Right lung (tissue), 5 donors: ENCODE measurements around the gene SNX32. TPM values are rescaled to one million over a fixed set of nuclear protein-coding genes. Genes with fewer than 3 reads are reported as not detected.

ENCODE experiments used
- DNase-seq, 2 donors: peaks; one replicate each; pipeline ENCODE4 v3.0.0-alpha.2; 2013
- polyA plus RNA-seq, 5 donors: library from polyadenylated mRNA; unstranded; fragments of 120-200 nt; gene quantifications; one replicate each; pipeline versions ENCODE4 v1.2.1 to v1.2.3, GENCODE V29; 2013; ENCODE audit warnings: inconsistent platforms in 1 of 5, low replicate concordance in 1 of 5; ENCODE audit not compliant: insufficient read length in 5 of 5, insufficient read depth in 1 of 5

The SNX32 gene
- polyA plus RNA-seq, 5 donors: 1.6 to 5.2 (median 3.1) TPM

DNA sequence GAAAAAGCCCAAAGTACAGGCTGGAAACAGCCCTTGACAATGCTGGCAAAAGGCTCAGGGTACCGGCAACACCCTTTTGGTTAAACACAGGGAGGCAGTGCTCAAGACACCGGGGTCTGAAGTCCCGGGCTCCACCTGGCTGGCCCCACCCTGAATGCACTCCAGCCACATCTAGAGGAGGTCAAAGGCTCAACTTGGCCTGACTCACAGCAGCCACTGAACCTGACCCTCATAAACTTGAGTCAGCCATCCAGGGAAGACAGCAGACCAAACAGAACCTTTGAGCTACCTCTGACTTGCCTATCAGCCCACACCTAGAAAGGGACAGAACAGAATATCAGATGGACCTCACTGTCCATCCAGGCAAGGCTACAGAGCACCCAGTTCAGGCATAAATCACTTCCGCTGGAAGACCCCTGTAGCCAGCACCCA is 20.4 kb downstream of the SNX32 start:
- no peak for DNase-seq

DNA sequence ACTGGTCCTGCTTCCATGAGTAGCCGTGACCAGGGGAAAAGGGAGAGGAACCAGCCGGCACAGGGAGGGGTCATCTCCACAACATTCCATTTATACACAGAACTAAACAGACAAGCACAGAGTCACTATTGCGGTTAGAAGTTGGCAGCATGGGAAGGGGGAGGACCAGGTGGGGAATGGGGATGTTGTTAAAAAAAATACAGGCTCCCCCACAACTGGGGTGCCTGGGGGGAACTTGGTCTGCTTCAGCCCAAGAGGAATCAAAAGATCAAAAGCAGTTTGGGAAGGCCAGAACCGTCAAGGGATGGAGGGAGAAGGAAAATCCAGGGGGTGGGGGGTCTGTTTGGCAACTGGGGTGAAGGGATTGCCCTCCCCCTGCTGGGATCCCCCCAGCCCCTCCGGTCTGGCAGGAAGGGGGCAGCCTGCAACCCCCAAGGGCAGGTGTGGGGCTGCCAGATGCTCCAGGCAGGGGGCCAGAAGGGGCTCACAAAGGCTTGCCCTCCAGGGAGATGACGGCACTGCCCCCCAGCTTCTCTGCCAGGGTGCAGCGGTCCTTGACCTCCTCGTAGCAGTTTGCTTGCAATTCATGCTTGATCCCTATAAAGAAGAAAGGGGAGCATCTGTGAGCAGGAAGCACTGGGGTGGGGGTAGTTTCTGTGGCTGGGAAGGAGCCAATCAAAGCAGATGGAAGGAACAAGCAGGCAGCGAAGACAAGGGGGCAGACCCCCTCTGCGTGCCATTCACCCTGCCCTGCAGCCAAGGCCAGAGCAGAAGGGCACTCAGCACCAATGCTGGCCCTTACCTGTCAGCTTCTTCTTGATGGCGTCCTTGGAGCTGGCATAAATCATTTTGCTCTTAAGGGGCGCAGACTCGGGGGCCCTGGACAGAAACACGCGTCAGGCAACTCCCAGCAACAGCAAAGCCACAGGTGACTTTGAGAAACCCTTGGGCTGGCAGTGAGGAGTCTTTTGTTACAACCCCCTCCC is 21.4 kb downstream of the SNX32 start:
- no peak for DNase-seq

DNA sequence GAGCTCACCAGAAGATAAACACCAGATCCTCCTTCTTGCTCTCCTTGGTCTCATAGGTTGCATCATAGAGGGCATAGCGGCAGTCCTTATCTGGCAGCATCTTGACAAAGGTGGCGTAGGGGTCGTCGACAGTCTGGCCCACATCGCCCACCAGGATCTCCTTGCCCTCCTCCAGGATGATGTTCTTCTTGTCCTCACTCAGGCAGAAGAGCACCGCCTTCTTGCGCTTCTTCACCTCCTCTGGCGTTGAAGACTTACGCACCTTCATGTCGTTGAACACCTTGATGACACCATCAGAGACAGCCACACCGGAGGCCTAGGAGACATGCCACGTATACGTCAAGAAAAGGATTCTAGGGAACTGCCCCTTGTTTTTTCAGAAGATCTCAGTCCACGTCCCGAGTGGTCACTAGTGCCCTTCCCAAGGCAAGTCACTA is 22.2 kb downstream of the SNX32 start:
- DNase-seq: no peak

DNA sequence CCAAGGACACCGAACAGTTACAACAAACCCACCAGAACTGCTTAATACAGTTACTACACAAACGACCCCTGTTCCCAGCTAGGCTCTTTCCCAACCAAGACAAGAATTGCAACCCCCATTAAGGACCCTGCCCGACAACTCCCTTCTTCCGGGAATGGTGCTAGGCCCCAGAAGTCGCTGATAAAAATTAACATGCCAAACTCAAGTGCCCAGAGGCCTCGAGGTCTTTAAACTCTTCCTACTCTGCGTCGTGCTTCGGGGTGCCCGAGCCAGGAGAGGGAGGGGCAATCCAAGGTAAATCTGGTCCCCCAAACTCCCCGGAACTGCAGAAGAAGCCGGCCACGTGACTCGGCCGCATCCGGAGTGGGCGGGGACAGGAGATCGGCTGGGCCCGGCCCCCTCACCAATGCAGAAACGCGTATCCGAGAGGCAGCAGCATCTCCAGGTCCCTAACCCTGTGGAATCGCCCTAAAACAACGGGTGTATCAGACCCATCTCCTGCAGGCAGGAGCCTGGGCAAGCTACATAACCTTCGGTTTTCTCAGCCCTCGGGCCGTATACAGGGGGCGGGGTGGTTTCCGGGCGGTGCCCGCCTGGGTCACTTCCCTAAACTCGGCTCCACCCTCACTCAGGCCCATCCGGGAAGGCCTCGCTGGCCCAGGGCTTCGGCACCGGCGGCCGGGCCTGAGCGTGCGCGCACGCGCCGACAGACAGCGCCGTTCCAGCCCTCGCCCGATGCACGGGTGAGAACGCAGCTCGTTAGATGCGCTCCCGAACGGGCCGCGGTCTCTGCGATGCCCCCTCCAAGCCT is 23.1 kb downstream of the SNX32 start:
- peak; percentile 62 to 76 for DNase-seq

DNA sequence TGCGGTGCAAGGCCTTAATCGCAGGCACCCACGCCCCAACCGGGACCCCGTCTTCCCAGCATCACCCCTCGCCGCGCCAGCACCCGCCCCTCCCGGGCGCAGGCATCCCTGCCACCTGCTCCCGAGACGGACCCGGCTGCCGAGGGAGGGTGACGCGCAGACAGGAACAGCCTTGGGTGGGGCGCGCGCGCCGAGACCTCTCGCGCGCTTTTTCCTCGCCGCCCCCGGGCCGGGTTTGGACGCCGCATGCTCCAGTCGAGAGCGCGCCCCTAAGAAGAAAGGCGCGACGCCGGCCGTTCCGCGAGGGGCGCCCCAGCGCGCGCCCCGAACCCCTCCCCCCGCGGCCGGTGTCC is 23.7 kb downstream of the SNX32 start:
- DNase-seq: no peak

DNA sequence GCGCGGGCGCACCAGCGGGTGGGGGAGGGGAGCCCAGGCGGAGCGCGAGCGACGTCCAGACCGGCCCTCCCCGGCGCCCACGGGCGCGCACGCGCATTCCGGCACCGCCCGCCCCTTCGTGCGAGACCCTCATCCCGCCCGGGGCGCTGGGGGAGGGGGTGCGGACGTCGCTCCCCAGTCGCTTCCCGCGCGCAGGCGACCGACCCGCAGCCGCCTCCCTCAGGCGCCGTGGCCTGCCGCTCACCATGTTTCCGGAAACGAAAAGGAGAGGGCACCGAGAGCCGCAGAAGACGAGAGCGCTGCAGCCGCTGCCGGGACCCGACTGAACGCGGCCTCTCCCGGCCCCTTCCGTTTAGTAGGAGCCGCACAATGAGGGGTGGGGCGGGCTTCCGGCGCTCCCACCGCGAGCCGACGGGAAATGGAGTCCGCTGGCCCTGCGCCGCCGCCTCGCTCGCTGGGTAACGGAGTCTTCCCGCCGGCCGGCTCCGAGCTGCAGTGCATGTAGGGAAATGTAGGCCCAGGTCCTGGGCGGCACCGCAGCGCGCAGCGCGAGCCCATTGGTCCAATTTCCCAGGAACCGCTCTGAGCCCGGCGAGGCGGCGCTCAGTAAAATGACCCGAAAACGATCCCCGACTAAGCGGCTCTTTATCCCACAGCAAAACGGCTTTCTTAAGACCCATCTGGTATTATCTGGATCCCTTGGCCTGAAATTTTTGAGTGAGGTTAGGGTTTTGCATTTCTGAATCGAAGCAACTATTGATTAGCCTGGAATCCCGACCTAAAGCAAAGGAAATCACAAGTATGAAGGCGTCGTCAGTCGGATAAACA is 24.3 kb downstream of the SNX32 start, which contains the start of gene CFL1:
Gene CFL1 (minus strand): TSS at position 328 of the 828 bp plus-strand sequence. CDS start 81 bp downstream, at position 247.
- peak; percentile 97 to 98 for DNase-seq

DNA sequence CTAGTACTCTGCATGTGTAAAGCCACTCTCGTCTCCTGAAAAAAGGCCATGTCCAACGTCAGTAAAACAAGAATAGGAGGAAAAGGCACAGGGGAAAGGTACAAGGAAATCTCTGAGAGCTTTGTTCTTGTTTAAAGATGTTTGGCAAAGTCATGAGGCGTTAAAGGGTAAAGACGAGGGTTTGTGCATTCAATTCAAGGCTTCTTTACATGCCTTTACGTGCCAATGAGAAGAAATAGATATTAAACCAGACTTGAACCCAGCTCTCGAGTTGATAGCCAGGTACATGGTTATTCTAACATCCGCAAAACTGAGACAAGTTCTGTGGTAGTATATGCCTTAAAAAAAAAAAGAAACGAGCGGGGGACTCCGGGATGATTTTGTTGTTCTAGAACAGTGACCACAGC is 24.9 kb downstream of the SNX32 start:
- no peak for DNase-seq

DNA sequence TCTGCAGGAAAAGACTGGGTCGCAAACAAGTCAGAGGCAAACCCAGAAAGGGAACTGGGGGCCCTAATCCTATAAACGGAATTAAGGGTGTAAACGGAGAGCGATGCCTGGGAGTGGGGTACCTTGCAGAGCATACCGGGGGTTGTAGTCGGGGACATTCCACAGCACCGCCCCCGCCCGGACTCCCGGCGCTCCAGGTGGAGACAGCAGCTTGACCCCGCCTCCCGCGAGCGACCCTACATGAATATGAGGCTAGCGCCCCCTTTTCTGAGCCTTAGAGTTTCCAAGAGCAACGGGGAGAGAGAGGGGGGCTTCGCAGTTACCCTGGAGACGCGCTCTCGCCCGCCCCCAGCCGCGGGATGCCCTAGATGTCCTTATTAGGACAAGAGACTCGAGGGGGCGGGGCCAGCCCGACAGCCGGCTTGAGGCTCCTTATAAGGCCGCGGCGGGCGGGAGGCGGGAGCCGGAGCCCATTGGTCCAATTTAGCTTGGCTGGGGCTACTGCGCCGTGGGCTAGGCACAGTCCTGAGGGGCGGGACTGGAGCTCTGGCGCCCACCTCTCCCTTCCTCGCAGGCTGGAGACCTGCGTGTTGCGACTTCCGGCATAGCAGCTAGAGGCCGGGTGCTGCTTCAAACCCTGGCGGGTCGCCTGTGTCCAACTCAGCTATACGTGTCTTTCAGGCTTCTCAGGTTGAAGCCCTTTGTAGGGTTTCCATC is 25.5 kb downstream of the SNX32 start:
- DNase-seq: peak; percentile 95 to 97

DNA sequence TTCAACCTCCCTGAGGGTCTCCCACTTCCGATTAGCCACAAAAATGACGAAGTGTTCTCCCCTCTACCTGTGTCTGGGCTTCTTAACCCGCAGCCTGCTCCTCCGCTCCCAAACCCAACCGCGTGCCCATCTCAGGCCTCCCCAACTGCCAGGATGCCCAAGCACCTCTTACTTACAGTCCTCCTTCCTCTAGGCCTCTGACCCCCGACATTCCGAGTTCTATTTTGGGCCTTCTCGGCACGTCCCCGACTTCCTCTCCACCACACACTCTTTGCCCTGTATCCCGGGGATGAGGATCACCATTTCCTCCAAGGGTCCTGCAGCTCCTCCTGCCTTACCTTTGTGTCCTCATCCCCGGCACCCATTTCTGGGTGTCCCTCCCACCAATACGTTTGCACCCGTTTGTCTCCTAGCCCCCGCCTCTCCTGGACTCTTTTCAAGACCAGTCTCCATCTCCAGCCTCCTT is 26.1 kb downstream of the SNX32 start:
- no peak for DNase-seq

DNA sequence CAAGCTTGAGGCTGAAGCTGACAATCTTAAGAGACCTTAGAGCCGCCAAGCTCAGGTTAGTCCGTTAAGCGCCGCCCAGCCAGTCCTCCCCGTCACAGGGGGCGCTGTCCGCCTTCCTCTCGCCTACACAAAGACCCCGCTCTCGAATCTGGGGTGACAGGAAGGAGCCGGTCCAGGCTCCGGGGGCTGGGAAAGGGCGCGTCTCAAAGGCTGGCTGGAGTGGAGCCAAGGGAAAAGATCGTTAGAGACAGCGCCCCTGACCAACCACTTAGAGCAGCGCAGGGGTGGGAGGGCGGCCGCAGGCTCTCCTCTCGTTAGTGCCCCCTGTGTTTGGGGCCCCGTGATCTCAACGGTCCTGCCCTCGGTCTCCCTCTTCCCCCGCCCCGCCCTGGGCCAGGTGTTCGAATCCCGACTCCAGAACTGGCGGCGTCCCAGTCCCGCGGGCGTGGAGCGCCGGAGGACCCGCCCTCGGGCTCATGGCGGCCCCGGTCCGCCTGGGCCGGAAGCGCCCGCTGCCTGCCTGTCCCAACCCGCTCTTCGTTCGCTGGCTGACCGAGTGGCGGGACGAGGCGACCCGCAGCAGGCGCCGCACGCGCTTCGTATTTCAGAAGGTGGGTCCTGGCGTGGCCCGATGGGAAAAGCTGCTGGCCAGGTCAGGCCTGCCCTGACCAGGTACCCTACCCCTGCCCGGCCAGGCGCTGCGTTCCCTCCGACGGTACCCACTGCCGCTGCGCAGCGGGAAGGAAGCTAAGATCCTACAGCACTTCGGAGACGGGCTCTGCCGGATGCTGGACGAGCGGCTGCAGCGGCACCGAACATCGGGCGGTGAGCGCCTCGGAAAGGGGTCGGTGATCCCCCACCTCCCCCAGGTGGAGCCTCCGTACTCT is 26.8 kb downstream of the SNX32 start, which contains the start of gene MUS81:
Gene MUS81 (plus strand): TSS at position 156 of the 887 bp plus-strand sequence. CDS start 321 bp downstream, at position 477.
- DNase-seq: peak; percentile 92 to 95

DNA sequence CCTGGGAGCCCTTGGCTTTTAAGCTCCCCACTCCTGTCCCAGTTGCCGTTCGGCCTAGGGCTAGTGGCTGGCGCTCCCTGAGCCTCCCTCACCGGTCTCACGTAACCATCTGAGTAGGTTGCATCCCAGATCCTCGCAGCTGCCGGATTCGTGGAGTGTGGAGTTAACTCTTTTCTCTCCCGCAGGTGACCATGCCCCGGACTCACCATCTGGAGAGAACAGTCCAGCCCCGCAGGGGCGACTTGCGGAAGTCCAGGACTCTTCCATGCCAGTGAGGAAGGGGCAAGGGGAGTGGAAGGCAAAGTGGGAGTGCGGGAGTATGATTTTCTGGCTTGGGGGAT is 27.4 kb downstream of the SNX32 start:
- DNase-seq: no peak

DNA sequence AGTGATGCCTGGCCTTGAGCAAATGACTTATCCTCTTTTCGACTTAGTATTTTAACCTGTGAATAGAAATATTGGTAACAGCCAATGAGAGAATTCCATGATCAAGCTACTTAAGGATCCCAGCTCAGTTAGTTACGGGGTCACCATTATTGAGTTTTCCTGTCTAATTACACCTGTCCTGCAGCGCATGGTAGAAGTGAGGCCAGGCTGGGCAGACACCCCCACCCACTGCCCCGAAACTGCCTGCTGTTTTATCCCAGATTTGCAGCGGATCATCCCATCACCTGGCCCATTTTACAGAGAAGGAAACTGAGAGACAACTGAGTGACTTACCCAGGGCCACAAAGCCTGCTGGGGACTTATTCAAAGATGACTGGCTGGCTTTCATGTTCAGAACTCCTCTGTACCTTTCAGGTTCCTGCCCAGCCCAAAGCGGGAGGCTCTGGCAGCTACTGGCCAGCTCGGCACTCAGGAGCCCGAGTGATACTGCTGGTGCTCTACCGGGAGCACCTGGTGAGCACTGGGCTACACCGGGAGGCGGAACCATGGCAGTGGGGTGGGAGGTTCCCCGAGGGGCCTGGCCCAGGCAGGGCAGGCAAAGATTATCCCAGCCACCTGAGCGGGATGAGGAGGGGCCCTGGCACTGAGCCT is 27.9 kb downstream of the SNX32 start:
- DNase-seq: no peak

DNA sequence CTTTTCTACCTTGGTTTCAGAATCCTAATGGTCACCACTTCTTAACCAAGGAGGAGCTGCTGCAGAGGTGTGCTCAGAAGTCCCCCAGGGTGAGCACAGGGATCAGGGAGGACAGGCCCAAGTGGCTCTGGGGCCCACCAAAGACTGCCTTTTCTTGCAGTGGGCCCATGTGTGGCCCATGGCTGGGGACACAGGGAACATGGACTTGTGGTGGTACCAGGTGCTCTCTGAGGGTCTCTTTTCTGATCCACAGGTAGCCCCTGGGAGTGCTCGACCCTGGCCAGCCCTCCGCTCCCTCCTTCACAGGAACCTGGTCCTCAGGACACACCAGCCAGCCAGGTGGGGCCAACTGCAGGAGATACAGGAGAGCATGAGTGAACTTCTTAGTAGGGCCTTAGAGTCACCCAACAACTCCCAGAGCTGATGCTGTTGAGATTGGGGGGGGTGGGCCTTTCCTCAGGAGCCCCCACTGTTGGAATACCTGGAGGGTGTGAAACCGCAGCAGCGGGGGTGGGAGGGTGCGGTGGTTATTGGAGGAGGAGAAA is 28.5 kb downstream of the SNX32 start:
- DNase-seq: no peak

DNA sequence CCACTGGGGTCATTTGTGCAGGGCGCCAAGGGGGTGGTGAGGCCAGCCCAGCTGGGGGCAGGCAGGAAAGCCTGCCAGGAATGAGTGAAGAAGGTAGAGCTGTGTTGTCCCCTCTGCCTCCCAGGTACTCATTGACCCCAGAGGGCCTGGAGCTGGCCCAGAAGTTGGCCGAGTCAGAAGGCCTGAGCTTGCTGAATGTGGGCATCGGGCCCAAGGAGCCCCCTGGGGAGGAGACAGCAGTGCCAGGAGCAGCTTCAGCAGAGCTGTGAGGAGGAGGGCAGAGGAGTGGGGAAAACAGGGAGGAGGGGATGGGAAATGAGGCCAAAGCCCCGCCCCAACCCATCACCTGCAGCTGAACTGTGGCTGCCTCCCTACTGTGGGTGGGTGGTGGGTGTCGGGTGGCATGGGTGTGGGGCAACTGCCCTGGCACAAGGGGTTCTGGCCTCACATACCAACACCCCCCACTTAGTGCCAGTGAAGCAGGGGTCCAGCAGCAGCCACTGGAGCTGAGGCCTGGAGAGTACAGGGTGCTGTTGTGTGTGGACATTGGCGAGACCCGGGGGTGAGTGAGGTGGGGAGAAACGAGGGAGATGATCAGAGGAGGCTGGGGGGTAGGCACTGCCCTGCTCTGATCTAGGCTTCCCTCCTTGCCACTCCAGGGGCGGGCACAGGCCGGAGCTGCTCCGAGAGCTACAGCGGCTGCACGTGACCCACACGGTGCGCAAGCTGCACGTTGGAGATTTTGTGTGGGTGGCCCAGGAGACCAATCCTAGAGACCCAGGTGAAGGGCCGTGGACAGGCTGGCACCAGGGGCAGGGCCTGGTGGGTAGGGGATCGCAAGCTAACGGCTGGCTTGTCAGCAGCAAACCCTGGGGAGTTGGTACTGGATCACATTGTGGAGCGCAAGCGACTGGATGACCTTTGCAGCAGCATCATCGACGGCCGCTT is 29.5 kb downstream of the SNX32 start:
- DNase-seq: no peak

DNA sequence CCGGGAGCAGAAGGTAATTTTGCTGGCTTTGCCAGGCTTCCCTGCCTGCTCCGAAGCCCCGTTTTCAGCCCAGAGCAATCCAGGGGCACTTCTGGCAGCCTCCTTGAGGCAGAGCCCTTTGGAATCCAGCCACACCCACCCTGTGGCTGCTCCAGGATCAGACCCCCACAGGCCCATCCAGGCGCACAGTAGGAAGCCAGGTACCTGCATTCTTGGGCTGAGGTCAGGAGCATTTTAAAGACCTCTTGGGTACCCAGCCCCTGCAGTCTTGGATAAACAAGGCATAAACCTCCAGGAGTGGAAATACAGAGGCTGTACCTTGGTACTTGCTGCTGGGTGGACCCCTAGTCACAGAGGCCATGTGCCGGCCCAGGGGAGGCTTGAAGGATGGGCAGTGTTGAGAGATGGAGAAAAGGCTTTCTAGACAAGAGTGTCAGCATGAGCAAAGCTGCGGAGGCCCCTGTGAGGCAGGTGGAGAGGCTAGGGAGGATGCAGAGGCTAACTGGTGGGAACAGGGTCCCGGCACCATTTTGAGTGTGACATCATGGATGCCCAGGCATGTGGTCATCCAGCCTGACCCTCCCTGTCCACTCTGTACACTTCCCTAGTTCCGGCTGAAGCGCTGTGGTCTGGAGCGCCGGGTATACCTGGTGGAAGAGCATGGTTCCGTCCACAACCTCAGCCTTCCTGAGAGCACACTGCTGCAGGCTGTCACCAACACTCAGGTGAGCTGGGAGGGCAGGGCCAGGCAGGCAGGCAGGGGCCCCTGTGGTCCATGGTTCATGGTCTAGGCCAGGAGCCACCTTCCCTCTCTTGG is 30.3 kb downstream of the SNX32 start:
- no peak for DNase-seq

DNA sequence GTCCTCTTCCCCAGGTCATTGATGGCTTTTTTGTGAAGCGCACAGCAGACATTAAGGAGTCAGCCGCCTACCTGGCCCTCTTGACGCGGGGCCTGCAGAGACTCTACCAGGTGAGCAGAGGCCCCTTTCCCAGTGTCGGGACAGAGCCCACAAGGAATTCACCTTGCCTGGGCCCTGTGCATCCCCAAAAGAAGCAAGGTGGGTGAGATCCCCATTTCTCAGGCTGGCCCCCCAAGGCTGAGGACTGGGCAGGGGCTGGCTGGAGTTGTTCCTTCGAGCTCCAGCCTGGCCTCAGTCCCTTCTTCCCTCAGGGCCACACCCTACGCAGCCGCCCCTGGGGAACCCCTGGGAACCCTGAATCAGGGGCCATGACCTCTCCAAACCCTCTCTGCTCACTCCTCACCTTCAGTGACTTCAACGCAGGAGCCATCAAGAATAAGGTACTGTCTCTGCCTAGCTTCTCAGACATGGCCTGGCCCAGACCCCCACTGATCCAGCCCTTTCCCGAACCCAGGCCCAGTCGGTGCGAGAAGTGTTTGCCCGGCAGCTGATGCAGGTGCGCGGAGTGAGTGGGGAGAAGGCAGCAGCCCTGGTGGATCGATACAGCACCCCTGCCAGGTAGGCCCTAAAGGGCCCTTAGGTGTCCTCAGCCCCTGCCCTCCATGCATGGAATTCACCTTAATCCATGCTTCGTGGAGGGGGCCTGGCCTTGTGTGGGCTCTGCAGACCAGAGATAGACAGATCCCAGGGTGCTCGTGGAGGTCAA is 31.1 kb downstream of the SNX32 start:
- DNase-seq: no peak
